HG03095 (cell line): ENCODE results near the gene CACNA1C.

Source experiments
- ATAC-seq: cut with Tn5 transposase; IDR thresholded peaks from one replicate; pipeline ENCODE4 v1.9.1; 2021; ENCODE audit warnings: moderate library complexity; ENCODE audit not compliant: unreplicated experiment

Gene CACNA1C

DNA sequence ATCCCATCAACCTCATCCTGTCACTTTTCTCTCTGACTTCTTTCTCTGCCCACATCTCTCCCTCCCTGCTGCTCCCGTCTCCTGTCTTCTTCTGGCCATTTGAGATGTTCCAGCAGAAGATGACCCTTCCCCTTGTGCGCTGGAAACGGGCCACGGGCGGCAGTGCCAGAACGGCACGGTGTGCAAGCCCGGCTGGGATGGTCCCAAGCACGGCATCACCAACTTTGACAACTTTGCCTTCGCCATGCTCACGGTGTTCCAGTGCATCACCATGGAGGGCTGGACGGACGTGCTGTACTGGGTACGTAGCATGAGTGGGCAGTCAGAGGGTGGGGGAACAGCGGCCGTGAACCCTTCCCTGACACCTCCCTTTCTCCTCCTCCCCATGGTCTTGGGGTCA is 440.3 kb downstream of the CACNA1C start:
- no peak for ATAC-seq

DNA sequence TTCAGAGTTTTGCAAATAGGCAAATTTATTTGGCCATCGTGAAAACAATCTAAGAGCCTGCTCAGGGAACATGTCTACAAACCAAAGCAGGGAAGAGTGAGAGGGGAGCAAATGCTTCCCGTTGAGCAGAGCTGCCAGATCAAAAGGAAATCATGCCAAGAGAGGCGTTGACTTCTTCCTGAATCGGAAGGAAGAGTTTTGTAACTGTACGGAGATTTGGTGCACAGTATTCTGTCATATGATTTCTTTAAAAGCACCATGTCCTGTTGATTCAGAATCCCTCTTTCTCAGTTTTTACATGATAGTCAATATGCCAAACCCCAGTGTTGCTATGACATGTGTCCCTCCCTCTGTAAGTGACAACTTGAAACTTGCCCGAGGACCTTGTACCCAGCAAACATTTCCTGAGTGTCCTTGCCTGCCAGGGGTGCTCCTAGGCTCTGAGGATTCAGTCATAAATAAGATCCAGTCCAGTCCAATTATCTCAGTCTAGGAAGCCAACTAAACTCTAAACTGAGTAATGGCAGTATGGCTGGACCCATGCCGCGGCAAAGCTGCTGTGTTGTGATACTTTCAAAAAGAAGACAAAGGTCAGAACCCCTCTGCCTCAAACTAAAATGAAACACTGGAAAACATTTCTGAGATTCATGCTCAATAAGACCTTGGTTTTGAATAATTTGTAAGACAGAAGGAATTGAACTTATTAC is 441.9 kb downstream of the CACNA1C start:
- no peak for ATAC-seq

DNA sequence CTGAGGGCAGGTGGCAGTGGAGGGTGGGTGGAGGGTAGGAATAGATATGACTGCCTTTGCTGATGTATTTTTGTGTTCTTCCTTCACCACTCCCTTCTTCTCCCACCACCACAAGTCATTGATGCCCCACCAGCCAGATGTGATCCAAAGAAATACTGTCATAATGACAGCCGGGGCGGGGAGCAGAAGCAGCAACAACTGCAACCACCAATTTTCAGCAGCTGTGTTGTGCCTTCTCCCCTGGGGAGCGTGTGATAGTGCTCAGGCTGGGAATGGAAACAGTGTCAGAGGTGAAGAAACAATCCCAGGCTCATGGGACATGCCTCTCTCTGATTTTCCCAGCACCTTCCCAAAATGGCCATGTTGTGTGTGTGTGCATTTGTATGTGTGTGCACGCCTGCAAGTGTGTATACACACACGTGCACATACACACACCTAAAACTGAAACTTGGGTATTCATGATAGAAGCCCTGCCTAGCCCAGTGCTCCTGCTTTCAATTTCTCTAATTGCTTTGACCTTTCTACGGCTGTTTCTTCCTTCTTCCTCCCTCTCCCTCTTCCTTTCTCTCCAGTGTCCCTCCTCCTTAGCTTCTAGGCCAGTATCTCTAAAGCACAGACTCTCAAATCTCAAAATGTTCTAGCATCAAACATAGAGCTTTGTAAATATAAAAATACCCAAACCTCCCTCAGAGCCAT is 442.8 kb downstream of the CACNA1C start:
- ATAC-seq: no peak

DNA sequence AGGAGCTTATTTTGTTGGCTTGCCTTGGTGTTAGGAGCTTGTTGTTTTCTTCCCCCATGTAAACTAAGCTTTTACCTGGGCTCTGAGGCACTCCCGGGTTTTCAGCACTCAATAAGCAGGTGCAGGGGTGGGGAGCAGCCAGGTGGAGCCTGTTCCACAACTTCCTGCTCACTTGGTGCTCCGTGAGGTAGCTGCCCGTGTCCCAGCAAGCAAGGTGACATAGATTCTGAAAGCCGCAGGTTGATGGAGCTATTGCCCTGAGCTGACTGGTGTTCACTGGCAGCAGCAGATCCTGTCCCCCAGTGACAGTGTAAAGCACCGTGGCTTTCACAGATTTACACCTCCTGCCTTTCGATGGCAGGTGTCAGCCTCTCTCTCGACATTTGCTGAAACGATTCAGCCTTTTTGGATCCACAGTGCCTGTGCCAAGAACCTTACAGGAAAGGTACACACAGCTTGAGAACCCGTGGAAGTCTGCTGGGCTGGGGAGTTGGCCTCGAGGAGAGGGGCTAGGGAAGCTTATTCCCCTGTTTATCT is 446.2 kb downstream of the CACNA1C start:
- ATAC-seq: no peak

DNA sequence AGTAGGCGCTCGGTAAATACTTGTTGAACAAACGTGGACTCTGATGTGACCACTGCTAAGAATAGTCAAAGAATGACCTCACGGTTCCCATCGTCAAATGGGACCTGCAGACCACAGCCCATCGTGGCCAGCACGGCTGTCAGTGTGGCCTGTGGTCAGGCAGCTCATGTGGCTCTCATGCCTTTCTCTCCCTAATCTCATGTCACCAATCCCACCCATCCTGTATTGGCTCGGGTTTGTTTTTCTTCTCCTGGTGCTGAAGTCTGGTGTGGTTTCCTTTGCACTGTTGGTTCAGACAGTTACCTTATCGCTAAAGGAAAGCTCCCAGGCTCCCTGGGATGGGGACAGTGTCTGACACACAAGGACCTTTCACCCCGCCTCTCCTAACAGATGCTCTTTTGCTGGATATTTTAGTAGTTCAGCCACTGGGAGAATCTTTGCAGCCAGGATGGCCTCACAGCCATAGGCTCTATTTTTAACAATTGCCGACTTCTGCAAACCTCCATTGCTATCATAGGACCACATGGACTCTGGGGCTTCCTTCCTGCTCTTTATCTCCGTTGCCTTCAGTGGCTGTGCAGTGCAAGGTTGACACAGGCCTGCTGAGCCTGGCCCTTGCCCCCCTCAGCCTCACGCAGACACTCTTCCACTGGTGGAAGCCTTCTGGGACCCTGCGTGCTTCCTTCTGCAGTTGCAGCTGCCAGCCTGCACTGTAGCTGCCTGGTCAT is 448.8 kb downstream of the CACNA1C start:
- ATAC-seq: no peak

DNA sequence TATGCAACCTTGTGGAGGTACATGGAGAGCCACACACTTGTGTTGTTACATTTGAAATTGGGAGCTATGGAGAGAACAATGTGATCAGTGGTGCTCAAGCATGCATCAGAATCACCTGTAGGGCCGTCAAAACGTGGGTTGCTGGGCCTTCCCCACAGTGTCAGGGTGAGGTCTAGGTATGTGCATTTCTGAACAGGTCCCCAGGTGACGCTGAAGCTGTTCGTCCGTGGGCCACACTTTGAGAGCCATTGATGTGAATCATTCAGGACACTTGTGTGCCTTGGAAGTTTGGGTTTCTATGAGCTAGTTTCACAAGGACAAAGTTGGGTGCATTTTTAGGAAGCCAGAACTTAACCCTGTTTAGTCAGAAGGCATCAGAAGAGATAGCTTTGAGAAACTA is 450.2 kb downstream of the CACNA1C start:
- ATAC-seq: no peak

DNA sequence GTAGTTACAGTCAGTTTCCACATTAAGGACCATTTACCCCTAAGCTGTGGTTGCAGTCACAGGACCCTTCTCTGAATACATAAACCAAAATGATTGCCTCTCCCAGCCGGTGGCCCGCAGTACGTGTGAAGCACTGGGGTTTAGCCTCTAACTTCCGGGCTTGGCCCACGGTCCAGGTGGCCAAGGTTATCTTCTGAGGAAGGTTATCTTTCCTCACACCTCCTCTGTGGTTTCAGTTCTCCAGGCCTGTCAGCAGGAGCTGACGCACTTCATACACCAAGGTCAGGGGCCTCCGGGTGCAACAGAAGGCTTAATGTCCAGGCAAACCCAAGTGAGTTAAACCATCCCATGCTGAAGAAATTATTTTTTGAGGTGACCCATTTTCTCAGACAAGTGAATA is 451.0 kb downstream of the CACNA1C start:
- ATAC-seq: no peak

DNA sequence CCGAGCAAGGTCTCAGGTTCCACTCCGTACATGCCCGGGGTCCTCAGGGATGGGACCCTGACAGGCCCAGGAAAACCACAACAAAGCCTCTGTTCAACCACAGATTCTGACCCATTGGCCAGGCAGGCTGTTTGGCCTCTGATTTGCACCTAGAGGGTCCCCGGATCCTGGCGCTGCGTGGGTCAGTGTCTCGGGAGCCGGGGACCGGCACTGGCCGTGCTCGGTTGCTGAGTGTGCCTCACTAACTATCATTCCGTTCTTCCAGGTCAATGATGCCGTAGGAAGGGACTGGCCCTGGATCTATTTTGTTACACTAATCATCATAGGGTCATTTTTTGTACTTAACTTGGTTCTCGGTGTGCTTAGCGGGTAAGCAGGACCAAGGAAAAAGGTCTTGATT is 451.8 kb downstream of the CACNA1C start:
- ATAC-seq: no peak

DNA sequence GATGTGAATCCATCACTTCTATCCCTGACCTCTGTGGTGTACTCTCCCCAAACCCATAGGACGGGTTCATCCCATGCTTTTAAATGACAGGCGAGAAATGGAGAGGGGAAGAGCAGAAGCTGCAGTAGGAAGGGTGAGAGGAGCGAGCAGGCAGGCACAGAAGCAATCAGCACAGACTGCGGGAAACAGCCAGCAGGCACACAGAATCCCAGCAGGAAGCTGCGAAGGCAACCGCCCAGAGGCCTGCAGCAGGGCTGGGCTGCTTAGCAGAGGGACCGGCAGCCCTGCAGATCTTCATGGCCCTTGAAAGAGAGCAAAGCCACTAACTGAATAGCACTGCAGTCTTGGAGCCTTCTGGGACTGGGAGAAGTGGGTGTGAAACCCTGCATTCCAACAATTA is 455.0 kb downstream of the CACNA1C start:
- no peak for ATAC-seq

DNA sequence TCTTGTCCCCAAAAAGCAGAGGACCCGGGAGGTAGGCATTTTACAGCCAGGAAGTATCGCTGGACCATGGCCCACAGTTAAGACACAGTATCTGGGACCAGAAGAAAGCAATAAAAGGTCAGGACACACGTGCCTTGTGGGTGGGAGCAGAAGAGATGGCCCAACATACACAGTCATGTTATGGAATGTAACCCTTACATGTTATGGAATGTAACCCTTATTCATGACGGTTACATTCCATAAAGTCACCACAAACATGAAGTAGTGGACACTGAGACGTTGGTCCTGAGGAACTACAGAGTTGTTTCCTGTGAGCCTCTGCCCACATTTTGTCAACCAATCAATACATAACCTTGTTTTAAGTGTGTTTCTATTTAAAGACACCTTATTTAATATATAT is 456.4 kb downstream of the CACNA1C start:
- no peak for ATAC-seq

DNA sequence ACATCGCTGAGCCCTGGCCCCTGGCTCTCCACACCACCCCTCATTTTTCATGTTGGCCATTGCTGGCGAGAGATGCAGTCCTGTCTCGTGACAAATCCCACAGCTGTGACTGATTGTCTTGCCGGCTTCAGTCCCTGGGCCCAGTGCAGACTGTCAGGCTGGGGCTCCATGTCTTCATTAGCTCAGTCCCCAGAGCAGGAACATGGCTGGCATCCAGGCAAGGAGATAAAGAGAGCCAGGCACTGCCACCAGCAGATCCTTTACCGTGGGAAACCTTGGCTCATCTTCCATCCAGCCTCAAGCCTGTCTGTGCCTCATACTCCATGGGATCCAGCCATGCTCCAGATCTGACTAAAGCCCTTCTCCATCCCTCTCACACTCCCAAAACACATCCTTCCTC is 457.3 kb downstream of the CACNA1C start:
- ATAC-seq: no peak

DNA sequence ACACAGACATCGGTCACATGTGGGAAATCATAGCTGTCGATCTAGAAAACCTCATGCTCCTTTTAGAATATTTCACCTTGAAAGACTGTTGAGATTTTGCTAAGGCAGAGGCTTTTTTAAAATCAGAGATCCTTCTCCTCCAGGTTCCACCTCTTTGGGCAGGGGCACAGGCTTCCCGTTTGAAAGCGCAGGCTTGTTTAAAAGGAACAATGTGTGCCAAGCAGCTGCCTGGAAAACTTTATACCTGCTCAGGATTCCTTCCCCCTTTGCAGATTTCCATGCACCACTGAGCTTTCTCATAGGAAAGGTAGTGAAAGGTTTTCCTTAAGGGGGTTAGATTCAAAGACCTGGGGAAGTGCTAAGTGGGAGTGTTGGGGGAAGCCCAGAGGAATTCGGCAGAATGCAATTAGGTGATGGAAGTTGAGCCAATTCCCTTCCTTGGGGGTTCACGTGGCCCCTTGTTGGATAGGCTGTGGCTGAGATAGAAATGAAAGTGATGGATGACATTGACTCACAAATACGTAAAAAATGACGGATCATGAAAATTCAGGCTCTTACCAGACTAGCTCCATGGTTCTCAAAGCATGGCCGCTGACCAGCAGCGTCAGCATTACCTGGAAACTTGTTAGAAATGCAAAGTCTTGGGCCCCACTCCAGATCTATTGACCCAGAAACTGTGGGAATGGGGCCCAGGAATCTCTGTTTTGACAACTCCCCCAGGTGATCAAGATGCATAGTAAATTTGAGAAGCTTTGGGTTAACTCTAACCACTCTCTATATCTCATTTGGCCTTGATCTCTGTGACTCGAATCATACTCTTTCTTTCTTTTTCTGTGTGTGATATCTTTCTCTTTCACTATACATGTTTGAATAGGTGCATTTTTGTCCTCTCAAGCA is 460.6 kb downstream of the CACNA1C start:
- ATAC-seq: no peak

DNA sequence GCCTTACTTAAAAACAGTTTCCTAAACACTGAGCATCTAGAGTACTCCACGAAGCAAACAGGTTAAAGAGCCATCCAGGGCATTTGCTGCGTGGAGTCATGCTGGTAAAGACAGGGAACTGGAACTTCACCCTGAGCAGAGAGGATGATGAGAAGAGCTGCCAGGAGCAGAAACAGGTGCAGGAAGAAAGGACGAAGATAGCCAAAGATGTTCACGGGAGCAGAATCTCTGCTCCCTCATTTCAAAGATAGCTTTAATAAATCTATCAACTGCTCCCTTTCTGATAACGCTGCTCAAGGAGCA is 461.2 kb downstream of the CACNA1C start:
- no peak for ATAC-seq

DNA sequence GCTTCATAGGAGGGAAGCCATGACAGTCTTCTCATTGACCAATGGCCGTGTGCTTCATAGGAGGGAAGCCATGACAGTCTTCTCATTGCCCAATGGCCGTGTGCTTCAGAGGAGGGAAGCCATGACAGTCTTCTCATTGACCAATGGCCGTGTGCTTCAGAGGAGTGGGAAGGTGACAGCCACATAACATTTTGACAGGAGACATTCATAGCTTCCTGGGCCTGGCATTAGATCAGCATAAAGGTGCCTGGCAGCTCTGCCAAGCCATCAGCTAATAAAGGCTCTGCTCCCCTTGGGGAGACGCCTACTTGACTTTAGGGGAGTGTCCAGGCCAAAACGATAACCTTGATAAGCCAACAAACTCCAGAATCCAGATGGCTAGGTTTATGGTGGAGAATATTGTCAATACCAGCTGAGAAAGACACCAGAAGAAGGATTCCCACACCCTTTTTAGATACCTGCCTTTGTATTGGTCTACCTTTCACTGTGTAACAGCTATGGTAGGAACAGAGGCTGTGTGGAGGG is 468.0 kb downstream of the CACNA1C start:
- no peak for ATAC-seq

DNA sequence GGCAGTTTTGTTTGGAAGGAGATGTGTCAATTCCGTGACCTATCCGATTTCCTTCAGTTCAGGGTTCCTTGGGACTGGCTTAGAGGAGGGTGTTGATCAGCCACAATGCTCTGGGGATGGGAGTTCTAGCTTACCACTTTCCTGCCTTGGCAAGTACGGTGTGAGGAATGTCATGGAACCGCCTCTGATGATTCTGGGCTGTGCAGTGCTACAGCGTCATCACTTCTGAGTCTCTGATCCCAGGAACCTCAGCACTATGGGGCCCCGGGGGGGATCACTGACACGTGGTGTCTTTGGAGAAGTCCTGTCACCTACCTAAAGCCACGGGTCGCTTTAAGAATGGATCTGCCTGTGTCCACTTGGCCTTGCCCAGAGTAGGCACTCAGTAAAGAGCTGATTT is 470.5 kb downstream of the CACNA1C start:
- ATAC-seq: no peak

DNA sequence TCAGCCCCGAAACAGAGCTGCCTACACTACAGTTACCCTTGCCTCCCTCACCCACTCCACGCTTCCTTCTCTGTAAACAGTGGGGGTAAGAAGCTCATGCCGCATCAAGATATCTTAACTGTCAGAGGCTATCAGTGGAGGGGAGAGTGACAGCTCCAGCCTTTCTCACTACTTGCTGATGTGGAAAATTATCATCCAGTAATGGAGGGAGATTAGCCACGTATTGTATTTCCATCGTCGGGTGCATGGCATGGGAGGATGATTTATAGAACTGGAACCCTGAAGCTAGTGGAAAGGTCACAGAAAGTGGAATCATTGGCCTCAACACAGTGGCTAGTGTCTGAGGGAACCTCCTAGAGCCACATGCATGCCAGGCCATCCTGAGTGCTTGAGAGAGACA is 471.1 kb downstream of the CACNA1C start:
- no peak for ATAC-seq

DNA sequence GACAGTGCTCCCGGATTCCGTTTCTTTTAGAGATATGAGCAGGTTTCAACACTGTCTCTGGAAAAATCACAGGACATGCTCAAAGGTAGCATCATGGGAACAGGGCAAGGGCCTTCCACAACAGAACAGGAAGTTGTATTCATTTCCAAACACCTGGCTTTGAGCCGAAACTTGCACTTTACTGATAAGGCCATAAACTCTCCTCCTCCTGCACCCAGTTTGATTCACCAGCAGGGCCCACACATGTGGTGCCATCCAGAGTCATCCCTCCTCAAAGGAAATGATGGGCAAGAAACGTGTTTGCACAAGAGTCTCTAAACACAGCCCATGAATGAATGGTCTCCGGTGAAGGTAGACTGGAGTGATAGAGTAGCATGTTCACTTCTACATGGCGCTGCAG is 473.6 kb downstream of the CACNA1C start:
- no peak for ATAC-seq

DNA sequence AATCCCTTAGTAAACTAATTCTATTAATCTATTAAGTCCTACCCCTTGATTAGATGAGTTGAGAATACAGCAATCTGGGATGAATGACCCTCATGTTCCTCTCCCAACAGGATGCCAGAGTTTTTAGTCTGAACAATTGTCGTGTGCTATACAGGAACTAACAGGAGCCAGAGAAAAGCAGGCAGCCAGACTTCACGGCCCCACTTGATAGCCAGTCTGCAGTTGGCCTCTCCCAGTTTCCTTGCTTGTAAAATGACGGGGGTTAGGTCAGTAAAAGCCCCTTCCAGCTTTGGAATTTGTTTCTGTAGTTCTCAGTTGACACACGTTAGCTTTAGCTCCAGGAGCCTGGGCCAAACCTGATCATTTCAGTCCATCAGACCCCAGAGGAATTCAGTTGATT is 475.2 kb downstream of the CACNA1C start:
- no peak for ATAC-seq

DNA sequence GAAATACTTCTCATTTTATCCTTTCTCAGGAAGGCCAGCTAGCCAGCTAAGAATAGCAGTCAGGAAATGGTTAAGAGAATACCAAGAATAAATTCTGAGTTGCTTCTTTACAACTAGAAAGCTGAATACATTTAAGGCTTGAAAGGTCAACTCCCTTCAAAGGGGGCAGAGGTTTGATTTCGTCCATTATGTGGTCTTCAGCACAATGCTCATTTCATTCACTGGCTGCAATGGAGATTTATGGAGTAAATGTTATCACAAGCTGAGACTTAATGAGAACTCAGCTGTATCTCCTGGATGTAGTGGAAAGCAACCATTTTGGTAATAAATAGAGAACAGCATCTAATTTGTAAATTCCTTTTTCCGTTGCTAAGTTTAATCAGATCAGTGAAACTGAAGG is 477.0 kb downstream of the CACNA1C start:
- no peak for ATAC-seq

DNA sequence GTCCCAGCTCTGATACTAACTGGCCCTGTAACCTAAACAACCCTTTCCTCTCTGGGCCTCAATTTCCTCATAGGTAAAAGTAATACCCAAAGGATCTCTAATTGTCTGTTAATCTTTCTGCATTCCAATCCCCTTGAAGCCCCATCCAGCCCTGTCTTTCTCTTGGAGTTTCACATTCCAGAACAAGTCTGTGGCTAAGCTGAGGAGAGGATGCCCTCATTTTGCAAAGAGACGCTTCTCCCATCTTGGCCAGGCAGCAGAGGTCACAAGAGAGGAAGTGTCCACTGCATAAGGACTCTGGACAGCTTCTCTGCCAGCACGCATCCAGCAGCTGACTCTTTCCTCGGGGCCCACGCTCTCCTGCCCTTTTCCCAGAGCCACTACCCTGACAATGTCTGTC is 478.6 kb downstream of the CACNA1C start:
- no peak for ATAC-seq

DNA sequence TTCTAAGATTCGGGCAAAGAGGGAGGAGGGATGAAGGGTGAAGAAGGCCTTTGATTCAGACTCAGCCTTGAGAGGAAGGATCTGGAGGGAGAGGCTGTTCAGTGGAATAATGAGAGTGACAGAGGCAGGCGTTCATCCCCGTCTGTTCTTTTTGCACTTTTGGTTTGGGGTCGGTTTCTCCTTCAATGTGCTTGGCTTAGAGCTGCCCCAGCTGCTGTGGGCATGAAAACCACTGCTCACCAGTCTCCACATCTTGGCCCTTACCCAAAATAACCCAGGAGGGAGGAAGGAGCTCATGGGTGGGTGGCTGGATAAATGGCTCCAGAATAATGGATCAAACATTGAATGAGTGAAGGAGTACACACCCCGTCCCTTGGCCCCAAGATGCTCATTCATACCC is 480.2 kb downstream of the CACNA1C start:
- no peak for ATAC-seq
